Caki2 (cell line): ENCODE data around the gene PRKAG1. TPM values are rescaled to one million over a fixed set of nuclear protein-coding genes. Genes with fewer than 3 reads are reported as not detected.
A peak's percentile ranks its signal among the peaks of the same experiment; 100 is the strongest.

Source experiments
- DNase-seq: peaks from one replicate; pipeline ENCODE4 v3.0.0-alpha.2; 2015; ENCODE audit warnings: low read depth
- in situ Hi-C: cut with HindIII; loops from 2 replicates; pipeline ENCODE4 v1.10.0; 2016; ENCODE audit warnings: low sequenced_read_pairs, low pct_unique_long_range_greater_than_20kb, mixed read lengths
- total RNA-seq: library from RNA; depleted of rRNA; stranded (reverse); fragments of >200 nt; shearing (Covaris generic); gene quantifications from 2 replicates; pipeline ENCODE4 v1.2.3, GENCODE V29; 2014; ENCODE audit warnings: low replicate concordance

Gene PRKAG1
- total RNA-seq, 1 experiment from 2014 or later, result 124 TPM

DNA sequence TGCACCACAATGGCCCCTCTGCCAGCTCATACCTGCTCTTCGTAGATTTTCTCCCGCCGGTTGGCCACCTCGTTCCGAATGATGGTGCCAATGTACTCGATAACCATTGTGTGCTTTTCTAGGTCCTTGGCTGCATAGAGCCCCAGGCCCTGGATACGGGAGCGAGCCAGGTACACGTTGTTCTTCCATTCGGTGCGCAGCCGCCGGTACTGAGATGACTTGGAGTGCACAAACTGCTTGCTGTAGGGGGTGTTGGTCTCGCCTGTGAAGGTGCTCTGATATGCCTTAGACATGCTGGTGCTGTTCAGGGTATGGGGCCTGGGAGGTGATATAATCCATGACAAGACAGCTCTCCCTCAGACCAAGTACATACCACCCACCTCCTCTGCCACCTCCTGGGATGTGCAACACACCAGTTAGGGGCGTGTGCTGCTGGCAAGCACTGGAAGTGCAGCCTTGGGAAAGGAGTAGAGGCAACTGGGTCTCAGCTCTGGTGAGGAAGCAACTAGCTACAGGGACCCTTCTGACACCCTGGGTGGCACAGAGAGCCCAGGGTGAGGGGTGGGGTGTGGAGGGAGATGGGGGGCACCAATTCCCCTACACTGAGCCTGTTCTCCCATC is 4.1 kb upstream of the PRKAG1 start:
- in situ Hi-C loops, result no loop called here
- DNase-seq, result no peak

DNA sequence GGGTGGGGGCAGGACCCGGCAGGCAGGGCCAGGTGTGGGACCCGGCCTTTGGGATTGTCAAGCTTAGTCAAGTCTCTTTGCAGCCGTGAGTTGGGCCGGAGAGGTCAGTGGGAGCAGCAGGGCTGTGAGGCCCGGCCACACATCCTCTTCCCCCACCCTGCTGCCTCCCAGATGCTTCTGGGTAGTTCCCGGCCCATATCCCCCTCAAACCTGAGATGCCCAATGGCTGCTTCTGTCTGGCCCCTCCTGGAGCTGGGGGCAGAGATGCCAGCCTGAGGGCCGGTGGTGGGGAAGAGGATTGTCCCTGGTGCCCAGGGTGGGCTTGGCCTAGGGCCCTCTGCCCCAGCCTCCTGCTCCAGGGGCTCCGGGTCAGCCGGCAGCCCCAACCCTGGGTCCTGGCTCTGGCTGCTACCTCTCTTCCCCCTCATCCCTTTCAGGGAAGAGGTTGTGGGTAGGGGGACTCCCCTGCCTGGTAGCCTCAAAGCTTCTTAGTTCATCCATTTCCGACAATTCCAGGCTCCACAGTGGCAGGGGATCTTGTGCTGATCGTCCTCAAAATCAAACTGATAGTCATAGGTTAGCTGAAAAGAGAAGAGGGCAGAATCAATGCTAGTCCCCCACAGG is 2.8 kb upstream of the PRKAG1 start:
- DNase-seq, result no peak
- in situ Hi-C loops, result no loop called here

DNA sequence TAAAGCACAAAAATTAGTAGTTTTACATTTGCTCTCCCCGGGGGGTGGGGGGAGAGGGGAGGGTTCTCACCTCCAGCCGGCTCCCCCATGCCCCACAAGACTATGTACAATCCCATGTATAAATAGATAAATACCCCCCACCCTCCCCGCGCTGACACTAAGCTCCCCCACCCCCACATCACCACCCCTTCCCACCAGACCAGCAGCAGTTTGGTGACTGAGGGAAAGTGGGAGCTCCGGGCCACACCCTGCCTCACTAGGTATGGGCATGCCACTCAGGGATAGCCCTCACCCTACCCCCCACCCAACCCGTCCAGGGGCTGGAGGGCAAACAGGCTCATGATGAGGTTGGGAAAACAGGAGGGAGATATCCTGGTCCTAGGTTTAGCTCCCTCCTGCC is 1.9 kb upstream of the PRKAG1 start:
- in situ Hi-C loops, result no loop called here
- DNase-seq, result no peak

DNA sequence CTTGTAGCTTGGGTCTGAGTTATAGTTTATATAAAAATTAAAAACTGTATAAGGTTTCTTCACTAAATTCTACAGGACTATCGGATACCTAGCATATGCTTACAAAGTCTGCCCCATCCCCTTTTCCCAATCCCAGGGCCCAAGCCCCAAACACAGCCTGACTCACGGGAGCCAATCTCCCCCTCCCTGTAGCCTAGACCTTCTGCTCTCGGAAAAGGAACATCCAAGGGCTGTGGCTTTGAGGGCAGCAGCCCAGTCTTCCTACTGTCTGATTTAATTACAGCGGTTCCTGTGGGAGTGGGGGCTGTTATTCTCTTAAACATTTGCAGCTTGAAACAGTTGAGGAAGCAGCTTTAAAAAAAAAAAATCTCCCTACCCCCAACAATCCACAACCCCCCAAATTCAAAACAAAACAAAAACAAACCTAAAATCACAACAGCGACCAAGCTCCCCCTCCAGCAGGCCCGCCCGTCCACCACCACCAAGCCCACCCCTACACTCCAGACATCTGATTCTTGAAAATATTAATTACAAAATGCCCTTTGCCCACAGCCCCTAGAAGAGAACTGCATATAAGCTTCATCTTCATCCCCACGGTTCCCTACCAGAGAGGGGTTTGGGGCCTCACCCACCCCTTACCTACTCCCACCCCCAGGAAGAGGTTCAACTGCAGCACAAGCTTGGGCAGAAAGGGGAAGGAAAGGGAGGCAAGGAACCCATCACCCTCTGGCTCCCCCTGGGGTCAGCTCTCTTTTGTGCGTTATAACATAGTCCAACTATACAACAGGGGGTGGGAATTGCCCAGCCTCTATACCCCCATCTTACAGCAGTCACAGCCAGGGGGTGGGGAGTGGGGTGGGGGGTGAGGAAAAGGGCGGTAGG is 1.1 kb upstream of the PRKAG1 start:
- in situ Hi-C loops, result no loop called here
- peak; percentile 18 for DNase-seq

DNA sequence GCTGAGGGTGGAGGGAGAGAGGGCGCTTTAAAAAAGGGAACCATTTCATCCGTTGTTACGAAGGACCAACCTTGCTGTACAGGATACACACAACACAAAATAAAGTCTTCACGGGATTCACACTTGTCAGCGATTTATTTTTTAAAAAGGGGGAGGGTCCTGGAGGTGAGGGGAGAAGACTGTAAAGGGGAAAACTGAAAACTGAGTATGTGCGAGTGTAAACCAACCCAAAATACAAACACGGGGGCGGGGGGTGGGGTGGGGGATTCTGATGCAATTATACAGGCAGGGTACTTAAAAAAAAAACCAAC is 499 bp upstream of the PRKAG1 start:
- in situ Hi-C loops, result no loop called here
- no peak for DNase-seq

DNA sequence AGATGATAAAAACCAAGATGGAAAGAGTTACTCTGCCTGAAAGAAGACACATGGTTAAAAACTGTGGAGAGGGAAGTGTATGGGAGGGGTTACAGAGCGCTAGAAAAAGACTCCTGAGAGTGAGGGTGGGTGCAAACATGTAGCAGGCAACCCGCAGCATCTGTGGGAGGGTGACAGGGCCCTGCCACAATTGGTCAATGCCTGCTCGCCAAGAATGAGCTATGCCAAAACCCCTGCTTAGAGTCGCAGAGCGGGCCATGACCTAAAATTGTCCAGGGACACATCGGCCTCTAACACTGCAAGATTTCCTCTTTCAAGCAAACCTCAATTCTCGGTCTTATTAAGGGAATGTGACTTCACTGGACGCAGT is 700 bp downstream of the PRKAG1 start:
- no peak for DNase-seq
- in situ Hi-C loops, result no loop called here

DNA sequence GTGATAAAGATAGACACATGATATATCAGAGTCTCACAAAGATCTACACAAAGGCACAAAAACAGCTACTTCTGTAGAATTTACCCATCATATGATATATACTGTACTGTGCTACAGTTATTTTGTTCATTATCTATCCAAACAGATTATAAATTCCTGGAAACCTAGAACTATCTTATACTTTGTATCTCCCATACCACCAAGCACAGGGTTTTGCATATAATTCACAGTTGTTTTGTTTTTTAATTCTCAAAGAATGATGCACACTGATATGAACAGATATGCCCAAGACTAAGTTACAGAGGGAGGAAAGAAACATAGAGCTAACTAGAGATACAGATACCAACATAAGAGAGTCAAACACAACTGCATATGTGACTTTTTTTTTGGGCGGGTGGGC is 3.4 kb downstream of the PRKAG1 start:
- DNase-seq, result no peak
- in situ Hi-C loops, result no loop called here

DNA sequence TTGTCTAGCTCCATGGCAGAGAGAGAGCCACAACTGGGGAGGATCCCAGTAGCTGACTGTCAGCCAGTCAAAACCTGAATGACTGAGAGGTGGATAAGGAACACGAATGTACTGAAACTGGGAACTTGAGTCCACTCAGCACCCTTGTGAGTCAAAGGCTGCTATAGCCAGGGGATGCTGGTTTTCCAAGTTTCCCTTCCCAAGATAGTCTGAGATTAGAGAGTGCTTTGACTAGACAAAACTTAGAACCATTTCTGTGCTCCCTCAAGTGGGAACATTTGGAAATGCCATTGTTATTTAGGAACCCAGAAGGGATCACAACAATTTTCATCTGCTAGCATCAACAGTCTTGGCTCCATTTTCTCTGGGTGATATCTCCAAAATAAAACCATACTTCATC is 4.0 kb downstream of the PRKAG1 start:
- DNase-seq, result no peak
- in situ Hi-C loops, result no loop called here

DNA sequence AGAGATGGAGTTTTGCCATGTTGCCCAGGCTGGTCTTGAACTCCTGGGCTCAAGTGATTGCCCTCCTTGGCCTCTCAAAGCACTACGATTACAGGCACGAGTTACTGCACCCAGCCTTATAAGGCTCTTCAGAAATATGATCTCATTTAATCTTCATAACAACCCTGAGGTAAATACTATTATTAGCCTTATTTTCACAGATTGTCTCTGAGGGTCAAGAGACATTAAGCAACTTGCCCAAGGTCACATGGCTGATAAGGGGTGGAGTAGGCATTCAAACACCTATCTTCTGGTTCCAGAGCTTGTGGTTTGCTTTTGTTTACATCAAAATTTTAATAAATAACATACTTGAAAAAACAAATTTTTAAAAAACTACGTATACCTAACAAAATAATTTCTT is 5.1 kb downstream of the PRKAG1 start:
- in situ Hi-C loops, result no loop called here
- DNase-seq, result no peak

DNA sequence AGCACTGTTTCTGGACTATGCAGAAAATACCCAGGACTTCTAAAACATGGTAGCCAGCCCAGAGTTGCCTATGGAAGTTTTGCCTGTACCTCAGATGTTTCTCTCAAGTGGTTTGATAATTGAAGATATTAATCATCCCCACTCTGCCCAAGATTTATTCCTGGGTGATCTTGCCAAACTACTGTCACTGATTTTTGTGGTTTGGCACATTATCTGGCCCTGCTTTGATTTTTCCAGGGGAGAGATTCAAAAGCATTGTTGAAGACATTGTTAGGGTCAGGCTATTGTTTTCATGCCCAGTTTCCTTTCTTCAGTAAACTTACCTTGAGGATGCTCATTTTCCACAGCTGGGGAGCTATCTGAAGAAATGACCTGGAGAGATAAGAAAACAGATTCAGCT is 5.8 kb downstream of the PRKAG1 start:
- in situ Hi-C loops, result no loop called here
- no peak for DNase-seq

DNA sequence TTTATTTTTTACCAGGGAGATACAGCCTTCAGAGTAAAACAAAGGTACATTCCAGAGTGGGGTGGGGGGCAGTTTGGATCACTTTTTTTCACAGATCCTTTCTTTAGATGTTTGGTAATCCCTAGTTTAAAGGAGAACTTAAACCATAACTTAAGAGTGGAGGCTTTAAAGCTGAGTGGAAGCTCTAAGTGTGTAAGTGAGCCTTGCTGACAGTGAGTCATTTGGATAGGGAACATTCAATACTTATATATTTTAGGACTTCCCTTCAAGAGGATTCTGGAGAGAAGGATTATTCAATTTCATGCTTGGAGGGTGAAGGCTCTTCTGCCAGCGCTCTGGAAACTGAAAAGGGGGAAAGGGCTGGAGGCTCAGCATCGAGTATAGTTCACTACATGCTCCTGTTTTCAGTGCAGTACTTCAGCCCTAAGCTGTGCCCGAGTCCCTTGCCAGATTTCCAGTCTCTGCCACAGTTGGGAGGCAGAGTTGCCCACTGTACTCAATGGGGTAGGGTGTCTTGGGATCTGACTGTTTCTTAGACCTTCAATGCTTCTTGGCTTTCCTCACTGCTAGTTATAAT is 8.4 kb downstream of the PRKAG1 start:
- in situ Hi-C loops, result no loop called here
- no peak for DNase-seq

DNA sequence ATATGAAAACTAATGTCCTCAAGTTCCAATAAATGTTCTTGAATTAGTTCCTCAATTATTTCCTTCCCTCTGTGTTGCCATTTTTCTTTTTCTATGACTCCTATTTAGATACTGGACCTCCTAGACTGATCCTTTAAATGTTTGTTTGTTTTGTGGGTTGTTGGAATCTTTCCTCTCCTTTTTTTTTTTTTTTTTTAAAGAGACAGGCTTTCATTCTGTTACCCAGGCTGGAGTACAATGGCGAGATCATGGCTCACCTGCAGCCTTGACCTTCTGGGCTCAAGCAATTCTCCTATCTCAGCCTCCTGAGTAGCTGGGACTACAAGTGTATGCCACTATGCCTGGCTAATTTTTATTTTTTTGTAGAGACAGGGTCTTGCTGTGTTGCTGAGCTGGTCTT is 9.6 kb downstream of the PRKAG1 start:
- peak; percentile 34 for DNase-seq
- in situ Hi-C loops, result no loop called here

DNA sequence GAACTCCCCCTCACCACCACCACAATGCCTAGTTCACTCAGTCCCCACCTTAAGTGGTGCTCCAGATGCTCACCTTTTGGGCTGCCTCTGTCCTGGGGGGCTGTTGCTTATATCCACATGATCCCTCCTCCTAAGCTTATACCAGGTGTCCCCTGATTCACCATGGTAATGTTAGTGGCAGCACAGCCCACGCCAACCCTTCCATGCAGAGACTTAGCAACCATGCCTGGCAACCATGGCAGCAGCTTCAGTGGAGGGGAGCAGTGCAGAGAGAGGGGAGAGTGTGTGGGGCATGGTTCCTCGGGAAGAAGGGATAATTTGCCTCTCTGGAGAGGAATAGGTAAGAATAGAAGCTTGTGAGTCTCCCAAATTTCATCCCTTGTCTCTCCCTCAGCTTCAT is 18.2 kb downstream of the PRKAG1 start:
- in situ Hi-C loops, result no loop called here
- no peak for DNase-seq

DNA sequence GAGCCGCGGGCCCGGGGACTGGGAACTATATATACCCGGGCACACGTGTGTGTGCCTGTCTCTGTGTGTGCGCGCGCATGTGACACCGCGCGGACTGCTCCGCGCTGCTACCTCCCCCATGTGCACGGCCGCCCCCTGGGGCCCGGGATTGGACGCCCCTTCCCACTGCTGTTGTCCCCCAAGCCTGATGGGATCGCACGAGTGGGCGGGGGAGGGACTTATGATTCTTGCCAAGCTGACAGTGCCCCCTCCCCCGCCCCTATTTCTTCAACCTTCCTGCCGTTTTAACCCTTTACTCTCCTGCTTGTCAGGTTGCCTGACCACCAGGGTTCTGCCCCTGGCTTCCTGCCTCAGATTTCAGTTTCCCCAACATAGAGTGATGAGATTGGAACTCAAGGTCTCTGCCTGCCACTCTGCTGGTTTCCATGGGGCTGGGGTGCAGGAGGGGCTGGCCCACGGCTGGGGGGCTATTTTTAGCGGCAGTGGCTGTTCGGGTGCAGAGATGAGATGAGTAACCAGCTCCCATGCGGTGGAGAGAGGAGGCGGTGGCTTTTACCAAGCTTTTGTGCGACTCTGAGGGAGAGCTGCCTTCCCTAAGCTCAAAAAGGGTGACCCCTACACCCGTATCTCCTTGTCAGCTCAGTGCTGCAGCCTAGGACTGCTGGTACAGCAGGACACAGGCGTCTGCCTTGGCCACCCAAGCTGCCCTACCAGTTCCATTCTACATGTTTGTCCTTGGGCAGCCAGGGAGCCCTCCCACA is 19.0 kb downstream of the PRKAG1 start, which contains the start of gene DDN:
TSS of gene DDN (minus strand) at position 5 of the 761 bp plus-strand sequence. CDS start 88 bp downstream, outside the sequence.
- DNase-seq, result no peak
- in situ Hi-C loops, result no loop called here

DNA sequence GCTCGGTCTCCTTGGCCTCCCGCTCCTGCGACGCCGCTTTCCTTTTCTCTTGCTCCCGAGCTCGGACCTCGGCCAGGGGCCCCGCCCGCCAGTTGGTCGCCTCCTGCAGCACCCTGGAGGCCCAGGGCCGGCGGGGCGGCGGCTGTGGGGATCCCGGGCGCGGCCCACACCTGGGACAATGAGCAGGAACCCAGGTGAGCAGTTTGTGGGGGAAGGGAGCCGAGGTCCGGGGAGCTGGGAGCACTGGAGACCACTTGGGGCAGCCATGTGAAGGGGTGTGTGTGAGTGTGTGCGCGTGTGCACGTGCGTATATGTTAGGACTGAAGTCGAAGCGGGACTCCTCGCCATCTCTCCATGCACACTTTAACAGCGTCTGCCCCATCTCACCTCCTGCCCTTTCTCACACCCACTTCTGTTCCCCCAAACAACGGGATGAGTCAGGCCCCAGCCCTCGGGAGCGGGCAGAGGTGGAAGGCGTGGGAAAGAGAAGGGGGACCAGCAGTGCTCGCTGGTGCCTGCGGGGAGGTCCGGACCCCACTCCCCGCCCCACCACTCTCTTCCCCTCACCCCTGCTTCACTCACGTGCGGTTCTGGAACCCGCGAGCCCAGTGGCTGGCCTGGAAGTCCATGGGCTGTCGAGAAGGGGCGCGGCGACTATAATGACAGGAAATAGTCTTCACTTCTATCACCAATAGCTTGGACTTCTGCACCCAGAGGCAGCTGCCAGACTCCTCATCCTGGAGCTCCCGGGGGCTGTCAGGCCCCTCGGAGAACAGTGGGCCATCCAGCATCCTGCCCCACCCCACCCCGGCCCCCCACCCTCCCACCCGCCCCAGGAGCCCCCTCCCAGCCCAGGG is 19.9 kb downstream of the PRKAG1 start:
- in situ Hi-C loops, result no loop called here
- DNase-seq, result no peak

DNA sequence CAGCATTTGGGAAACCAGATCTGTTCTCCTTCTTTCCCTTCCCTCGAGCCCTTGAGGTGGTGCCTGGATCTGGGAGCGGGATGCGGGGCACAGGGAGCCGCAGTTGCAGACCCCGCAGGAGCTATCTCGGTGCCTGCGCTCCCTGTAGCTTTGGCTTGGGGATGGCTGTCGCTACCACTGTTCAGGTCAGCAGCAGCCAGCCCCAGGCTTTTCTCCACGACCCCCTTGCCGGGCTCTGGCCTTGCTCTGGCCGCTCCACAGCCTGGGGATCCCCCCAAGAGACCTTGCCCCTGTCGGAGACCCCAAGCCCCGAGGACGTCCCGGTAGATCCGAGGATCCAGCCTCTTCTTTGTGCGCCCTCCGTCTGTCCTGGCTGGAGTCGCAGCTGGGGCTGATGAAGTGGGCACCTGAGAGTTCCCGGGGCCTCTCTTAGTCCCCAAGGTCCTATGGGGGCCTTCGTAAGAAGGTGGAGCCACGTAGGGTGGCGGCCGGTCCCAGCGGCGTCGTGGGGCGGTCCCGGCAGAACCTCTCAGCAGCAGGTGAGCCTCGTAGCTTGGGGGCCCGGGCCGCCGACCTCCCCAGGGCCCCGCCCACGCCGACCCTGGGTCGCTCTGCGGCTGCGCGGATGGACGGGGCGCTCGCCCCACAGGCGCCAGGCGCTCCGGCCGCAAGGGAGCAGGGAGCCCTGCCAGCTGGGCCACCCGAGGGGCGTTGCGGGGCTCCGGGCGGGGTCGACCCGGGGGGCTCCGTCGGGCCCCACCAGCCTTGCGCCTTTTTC is 20.7 kb downstream of the PRKAG1 start:
- DNase-seq, result no peak
- in situ Hi-C loops, result no loop called here
